ENCODE measurements around the gene CFTR.
"Not testable (repeated sequence)": the region's sequence is repeated elsewhere in the genome, so short reads cannot be mapped to it uniquely, and the experiment has no call there.

CFTR gene

DNA sequence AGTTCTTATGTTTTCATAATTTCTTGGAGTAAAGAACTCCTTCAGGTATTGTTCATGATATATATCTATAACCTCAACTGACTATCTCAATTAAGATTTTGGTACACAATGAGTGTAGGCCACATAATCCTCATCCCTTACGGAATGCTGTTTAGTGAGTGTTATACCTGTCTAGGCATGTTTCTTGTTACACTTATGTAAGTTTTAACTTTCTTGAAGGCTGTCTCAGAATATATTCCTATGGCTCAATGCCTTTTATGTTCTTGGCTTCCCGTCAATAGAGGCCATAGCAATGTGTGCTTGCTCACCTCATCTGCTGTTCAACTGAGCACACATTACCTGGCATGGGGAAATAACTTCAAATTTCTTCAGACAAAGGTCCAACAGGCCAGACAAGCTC, 208.3 kb downstream of the CFTR start:
- DNase-seq (ENCODE audit: low read depth) = no peak

DNA sequence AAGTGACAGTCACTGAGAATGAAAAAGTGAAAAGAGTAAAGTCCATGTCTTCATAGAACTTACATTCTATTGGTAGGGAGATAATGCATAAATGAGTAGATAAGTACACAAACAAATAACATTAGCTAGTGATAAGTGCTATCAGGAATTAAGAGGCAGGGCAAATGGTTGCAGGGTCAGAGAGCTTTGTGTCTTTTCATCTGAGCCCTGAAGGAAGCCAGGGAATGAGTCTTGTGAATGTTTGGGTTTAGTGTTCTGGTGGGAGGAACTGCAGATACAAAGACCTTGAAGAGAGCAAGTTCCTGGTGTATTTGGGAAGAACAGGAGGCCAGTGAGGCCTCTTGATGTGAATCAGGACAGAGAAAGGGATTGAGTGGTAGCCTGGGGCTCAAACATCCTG, 209.6 kb downstream of the CFTR start:
- no peak for DNase-seq (ENCODE audit: low read depth)

DNA sequence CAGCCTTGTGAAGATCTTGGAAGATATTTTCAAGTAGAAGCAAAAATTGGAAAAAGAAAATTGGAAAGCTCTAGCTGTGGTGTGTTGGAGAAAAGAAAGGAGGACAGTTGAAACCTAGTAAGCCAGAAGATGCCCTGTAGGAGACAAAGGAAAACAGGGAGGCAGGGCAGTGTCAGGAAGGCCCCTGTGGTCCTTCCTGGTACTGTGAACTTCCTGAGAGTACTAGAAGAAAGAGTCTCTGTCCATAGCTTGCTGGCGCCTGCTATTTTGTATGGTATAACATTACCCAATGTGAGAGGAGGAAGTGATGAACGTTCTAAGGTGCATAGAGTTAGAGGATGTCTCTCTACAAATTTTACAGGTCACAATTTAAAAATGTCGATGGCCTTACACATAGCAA, 210.3 kb downstream of the CFTR start:
- DNase-seq (ENCODE audit: low read depth) = no peak

DNA sequence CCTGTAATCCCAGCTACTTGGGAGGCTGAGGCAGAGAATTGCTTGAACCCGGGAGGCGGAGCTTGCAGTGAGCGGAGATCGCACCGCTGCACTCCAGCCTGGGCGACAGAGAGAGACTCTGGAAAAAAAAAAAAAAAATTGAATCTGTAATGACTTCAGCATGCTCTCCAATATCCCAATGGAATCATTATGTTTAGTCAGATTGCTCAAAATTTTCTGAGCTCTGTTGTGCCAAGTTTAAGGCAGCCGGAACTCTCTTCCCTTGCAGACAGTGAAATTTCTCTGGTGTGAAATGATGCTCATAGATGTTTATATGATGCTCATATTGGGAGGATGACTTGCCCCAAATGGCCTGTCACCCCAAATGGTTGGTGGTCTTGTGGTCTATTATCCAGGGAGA, 212.5 kb downstream of the CFTR start:
- no peak for DNase-seq (ENCODE audit: low read depth)

DNA sequence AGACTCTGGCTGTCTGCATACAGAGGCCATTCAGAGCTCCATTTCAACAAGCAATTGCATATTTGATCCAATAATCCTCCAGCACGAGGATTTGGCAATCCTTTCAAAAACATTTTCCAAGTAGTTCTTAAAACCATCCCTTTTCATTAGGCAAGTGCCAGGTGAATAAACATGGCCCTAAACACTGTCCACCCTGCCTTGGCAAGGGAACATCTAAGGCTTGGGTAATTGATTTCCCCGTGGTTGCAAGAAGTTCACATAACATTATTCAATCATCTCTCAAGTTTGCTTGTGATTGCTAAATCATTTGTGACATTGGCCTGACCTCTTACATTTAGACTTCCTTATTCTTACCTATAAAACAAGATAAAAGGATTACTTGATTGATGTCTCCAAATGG, 218.2 kb downstream of the CFTR start:
- DNase-seq (ENCODE audit: low read depth) = no peak

DNA sequence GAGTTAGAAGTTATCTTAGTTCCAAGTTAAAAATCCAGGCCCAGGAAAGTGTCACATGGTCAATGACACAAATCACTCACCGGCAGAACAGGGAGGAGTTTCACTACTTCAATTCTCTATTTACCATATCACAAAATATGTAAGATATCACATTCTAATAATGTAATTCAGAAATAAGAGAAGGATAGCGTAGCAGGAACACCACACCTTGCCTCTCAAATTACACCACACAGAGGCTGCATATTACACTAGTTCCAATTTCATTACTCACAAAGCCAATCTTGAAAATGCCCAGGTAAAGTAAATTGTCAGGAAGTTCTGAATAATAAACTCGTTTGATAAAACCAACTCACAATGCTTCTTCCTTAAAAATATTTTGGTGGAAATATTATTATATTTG, 224.2 kb downstream of the CFTR start:
- no peak for DNase-seq (ENCODE audit: low read depth)

DNA sequence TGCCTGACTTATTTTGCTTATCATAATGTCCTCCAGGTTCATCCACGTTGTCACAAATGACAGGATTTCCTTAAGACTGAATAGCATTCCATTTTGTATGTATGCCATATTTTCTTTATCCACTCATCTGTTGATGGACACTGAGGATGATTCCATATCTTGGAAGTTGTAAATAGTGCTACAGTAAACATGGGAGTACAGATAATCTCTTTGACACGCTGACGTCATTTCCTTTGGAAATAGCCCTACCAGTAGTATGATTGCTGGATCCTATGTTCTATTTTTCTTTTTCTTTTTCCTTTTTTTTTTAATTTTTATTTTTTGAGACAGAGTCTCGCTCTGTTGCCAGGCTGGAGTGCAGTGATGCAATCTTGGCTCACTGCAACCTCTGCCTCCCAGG, 225.8 kb downstream of the CFTR start:
- DNase-seq (ENCODE audit: low read depth) = no peak

DNA sequence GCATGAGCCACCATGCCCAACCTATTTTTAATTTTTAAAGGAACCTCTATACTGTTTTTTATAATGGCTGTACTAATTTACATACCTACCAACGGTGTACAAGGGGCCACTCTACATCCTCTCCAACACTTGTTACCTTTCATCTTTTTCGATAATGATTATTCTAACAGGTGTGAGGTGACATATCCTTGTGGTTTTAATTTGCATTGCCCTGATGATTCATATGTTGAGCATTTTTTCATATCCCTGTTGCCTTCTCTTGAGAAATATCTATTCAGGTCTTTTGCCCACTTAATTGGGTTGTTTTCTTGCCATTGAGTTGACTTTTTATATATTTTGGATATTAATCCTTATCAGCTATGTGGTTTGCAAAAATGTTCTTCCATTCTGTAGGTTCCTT, 226.4 kb downstream of the CFTR start:
- DNase-seq (ENCODE audit: low read depth) = no peak

DNA sequence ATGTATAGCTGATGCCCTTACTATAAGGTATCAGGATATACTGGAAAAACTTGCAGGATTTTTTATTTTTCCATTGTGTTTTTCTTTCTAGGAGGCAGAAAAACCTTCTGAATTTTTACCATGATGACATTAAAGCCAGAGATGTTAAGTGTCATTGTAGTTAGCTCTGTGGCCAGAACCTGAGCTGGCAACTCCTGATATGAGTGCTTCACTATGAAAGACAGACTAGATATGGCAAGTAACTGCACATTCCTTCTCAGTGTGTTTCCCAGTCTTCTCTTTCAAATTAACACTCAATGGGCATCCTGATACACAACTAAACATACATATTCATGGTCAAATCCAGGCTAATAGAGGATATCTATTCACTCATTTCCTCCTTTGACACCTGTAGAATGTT, 227.3 kb downstream of the CFTR start:
- DNase-seq (ENCODE audit: low read depth) = no peak

DNA sequence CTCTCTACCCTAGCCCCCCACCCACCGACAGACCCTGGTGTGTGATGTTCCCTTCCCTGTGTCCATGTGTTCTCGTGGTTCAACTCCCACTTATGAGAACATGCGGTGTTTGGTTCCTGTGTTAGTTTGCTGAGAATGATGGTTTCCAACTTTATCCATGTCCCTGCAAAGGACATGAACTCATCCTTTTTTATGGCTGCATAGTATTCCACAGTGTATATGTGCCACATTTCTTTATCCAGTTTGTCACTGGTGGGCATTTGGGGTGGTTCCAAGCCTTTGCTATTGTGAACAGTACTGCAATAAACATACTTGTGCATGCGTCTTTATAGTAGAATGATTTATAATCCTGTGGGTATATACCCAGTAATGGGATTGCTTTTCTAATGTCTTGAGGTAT, 228.3 kb downstream of the CFTR start:
- not testable (repeated sequence) for DNase-seq (ENCODE audit: low read depth)

DNA sequence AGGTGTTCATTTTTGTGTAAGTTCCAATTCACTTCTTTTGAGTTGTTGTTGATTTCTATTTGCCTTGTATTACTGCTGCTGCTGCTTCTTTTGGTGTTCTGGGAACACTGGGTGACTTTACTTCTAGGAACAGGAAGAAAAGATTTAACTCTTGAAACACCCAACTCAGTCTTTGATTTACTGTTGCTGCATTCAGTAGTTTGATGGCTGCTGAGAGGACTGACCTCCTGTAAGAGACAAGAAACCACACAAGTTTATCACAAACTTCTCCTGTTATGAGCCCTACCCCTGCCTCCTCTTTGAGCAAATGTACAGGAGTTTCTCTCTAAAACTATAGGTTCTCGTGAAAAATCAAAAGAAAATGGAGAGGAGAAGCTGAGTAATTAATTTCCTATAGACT, 231.7 kb downstream of the CFTR start:
- no peak for DNase-seq (ENCODE audit: low read depth)

DNA sequence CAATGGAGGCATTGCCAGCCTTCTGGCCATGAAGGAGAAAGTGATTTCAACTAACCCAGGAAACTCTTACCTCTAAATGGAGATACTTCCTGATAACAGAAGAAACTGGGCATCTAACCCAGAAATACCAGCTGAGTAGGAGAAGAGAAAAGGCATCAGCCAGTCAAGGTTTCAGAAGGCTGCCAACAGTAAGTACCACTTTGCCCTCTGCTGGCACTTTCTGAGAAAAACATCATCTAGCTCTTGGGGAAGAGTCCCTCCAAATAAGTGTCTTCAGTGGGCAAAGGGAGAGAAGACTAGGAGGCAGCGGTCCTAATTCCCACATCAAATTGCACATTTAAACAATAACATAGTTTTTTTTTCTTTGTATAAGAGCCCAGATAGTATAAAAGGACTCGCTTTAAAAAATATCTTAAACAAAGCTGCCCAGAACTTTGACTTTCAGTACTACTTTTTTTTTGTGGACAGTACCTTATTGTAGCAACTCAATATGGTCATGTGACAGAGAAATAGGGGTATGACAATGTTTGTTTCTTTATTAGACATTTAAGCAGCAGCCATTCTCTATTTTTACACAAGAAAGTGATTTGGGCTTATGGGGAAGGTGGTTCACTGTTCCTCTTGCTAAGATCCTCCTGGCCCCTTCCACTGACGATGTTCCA, 236.1 kb downstream of the CFTR start:
- DNase-seq (ENCODE audit: low read depth) = no peak

DNA sequence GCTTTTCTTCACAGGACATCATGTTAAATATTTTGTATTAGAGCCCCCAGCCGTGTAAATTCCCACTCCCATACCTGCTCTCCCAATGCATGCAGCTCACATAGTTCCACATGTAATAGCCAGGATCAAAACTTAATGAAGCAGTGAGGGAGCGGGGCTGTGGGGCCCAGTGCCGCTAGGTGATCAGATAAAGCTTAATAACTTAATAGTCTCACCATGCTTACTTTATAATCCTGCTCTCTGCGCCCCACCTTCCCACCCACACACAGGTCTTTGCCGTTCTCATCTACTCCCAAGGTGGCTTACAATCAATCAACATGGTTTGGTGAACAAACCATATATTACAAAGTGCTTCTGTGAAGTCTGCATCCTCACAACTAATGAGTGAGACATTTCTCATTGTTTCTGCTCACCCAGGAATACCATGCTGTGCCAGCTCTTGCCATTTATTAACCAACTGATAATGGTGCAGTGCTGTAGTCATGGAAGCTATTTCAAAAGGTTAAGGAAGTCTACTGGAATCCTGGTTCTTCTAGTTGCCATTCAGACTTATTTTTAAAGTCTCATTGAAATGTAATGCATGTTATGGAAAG, 237.0 kb downstream of the CFTR start:
- DNase-seq (ENCODE audit: low read depth) = no peak

DNA sequence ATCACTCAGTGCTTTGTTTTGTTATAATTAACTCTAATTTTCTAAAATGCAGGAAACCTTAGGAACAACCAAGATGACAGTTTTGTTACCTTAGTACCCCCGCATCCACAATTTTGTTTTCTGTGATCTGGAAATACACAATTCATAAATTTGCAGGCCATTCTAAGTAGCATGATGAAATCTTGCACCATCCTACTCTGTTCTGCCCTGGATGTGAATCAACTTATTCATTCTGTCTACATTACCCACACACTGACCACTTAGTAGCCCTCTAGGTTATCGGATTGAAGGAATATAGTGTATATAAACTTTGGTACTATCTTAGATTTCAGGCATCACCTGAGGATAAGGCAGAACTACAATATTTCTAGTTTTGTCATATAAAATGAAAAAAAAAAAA, 237.5 kb downstream of the CFTR start:
- no peak for DNase-seq (ENCODE audit: low read depth)
